K562 (cell line): ENCODE data around the gene NEK4. TPM values are rescaled to one million over a fixed set of nuclear protein-coding genes. Genes with fewer than 3 reads are reported as not detected.

Experiments used
- ATAC-seq: fragments of 200-7000 bp; cut with Tn5 transposase; 3 replicates; pipeline ENCODE4 v1.9.1; 2020; ENCODE audit warnings: moderate library complexity
- BruUV-seq: library from RNA; stranded (reverse); fragments of 400-500 nt; replicated peaks from 2 replicates; lab custom pipeline; 2021; lab: Mats Ljungman, UMichigan
- CTCF ChIA-PET: fragments of 300-600 bp; formaldehyde crosslinking; extraction: SDS; loops from one replicate; lab custom pipeline; 2021; ENCODE audit warnings: low intra/inter-chr PET ratio; lab: Yijun Ruan, JAX
- POLR2A ChIA-PET: fragments of 300-600, 350-650 bp; sonication (Branson Sonifier 250); formaldehyde crosslinking; extraction: SDS; loops from one replicate; lab custom pipeline; 2021; ENCODE audit warnings: antibody characterized with exemption, inconsistent platforms; lab: Yijun Ruan, JAX
- DNase-seq, 4 experiments: peaks; one replicate each; pipeline versions ENCODE4 v3.0.0 to v3.0.0-alpha.2; 2011 to 2018; ENCODE audit warnings: low spot score in 3 of 4, mixed read lengths in 3 of 4; ENCODE audit errors: extremely low read depth in 1 of 4
- FAIRE-seq: peaks from 2 replicates; lab custom pipeline; 2011; peaks lifted over from hg19 to GRCh38; lab: Jason Lieb, UNC
- H2AFZ ChIP-seq: 2 replicates; pipeline ENCODE4 v1.6.0; 2011; ENCODE audit warnings: low read depth, low read length, control low read depth, inconsistent platforms
- H3K27ac ChIP-seq: fragments of 200-600 bp; 3 replicates; pipeline ENCODE4 v1.8.0; 2011; ENCODE audit warnings: low read depth, mild to moderate bottlenecking, control low read depth, inconsistent platforms, low read length, moderate library complexity, mixed read lengths; ENCODE audit errors: extremely low read depth
- H3K27me3 ChIP-seq, 2 experiments: fragments of 300-600 bp in 1 of 2; 2 replicates in 1 of 2; 3 replicates in 1 of 2; pipeline versions ENCODE4 v1.6.0 to v1.8.0; 2011; ENCODE audit warnings: inconsistent platforms in 2 of 2, low read length in 2 of 2, mild to moderate bottlenecking in 1 of 2, mixed read lengths in 1 of 2, moderate library complexity in 1 of 2; ENCODE audit not compliant: control insufficient read depth in 2 of 2, insufficient read depth in 2 of 2
- H3K36me3 ChIP-seq: fragments of 300-600 bp; 3 replicates; pipeline ENCODE4 v1.8.0; 2011; ENCODE audit warnings: mild to moderate bottlenecking, low read length, inconsistent platforms; ENCODE audit not compliant: control insufficient read depth, insufficient read depth
- H3K4me1 ChIP-seq, 2 experiments: fragments of 200-600 bp in 1 of 2; replicated peaks in 1 of 2; 2 replicates in 1 of 2; 3 replicates in 1 of 2; pipeline versions ENCODE4 v1.5.1 to v1.8.0; 2011; ENCODE audit warnings: inconsistent platforms in 2 of 2, low read length in 2 of 2, mild to moderate bottlenecking in 1 of 2, mixed read lengths in 1 of 2, moderate library complexity in 1 of 2; ENCODE audit not compliant: control insufficient read depth in 2 of 2, insufficient read depth in 2 of 2
- H3K4me2 ChIP-seq: 2 replicates; pipeline ENCODE4 v1.6.1; 2011; ENCODE audit warnings: low read length, control low read depth, inconsistent platforms, mixed read lengths; ENCODE audit not compliant: insufficient read depth
- H3K4me3 ChIP-seq: fragments of 200-600 bp; sonication (generic), shearing (Covaris generic); 2 replicates; pipeline ENCODE4 v1.5.1; 2016; ENCODE audit warnings: control low read depth, inconsistent platforms
- H3K79me2 ChIP-seq: fragments of 200-600 bp; 3 replicates; pipeline ENCODE4 v1.8.0; 2011; ENCODE audit warnings: low read length, inconsistent platforms; ENCODE audit not compliant: control insufficient read depth, insufficient read depth
- H3K9ac ChIP-seq, 2 experiments: 2 replicates each; pipeline versions ENCODE4 v1.6.0 to v1.6.1; 2011; ENCODE audit warnings: low read depth in 2 of 2, low read length in 2 of 2, control low read depth in 1 of 2, inconsistent platforms in 1 of 2, mild to moderate bottlenecking in 1 of 2, mixed read lengths in 1 of 2; ENCODE audit not compliant: insufficient read depth in 1 of 2
- H3K9me1 ChIP-seq: one replicate; pipeline ENCODE4 v1.6.0; 2011; ENCODE audit warnings: inconsistent platforms, mild to moderate bottlenecking, low read length, moderate library complexity; ENCODE audit not compliant: control insufficient read depth, insufficient read depth
- H3K9me3 ChIP-seq: replicated peaks from 2 replicates; pipeline ENCODE4 v1.5.1; 2011; ENCODE audit warnings: low read depth, low read length, inconsistent platforms; ENCODE audit not compliant: control insufficient read depth, insufficient read depth
- H4K20me1 ChIP-seq: replicated peaks from 2 replicates; pipeline ENCODE4 v1.6.1; 2011; ENCODE audit warnings: low read length, inconsistent platforms, mixed read lengths; ENCODE audit not compliant: control insufficient read depth, insufficient read depth
- ETS2 ChIP-seq: IDR thresholded peaks from 2 replicates; pipeline ENCODE4 v1.6.1; 2016; ENCODE audit warnings: borderline replicate concordance, missing genetic modification characterization, mild to moderate bottlenecking, moderate library complexity, missing compliant biosample characterization; ENCODE audit not compliant: poor library complexity, severe bottlenecking
- LEF1 ChIP-seq: fragments of 450-650 bp; IDR thresholded peaks from 2 replicates; pipeline ENCODE4 v1.6.1; 2016; ENCODE audit warnings: mild to moderate bottlenecking
- MAFF ChIP-seq: IDR thresholded peaks from 2 replicates; pipeline ENCODE4 v1.6.1; 2012; ENCODE audit warnings: low read length, improper control_type of control experiment
- MAFK ChIP-seq: IDR thresholded peaks from 2 replicates; pipeline ENCODE4 v1.6.1; 2011; ENCODE audit warnings: low read length, improper control_type of control experiment
- MCM7 ChIP-seq, 2 experiments: fragments of 450-650 bp; IDR thresholded peaks; 2 replicates each; pipeline ENCODE4 v1.6.1; 2016 to 2018
- MIER1 ChIP-seq: fragments of 450-650 bp; IDR thresholded peaks from 2 replicates; pipeline ENCODE4 v1.6.1; 2016; ENCODE audit warnings: antibody characterized with exemption, mild to moderate bottlenecking, low read depth
- NCOA6 ChIP-seq: fragments of 450-650 bp; IDR thresholded peaks from 2 replicates; pipeline ENCODE4 v1.6.1; 2017; ENCODE audit warnings: mild to moderate bottlenecking
- RBFOX2 ChIP-seq: fragments of 200-400 bp; formaldehyde crosslinking; IDR thresholded peaks from 2 replicates; pipeline ENCODE4 v1.6.1; 2017; ENCODE audit warnings: low read depth, mild to moderate bottlenecking, low read length, moderate library complexity
- RHOXF2B ChIP-seq: fragments of 250-450 bp; sonication (Bioruptor Pico); conservative IDR thresholded peaks from 2 replicates; pipeline ENCODE4 v1.5.1; 2021
- SMAD3 ChIP-seq: fragments of 450-650 bp; formaldehyde crosslinking; conservative IDR thresholded peaks from 2 replicates; pipeline ENCODE4 v1.4.0; 2020; ENCODE audit warnings: mild to moderate bottlenecking
- SREBF2 ChIP-seq: sonication (generic); formaldehyde crosslinking; IDR thresholded peaks from 2 replicates; pipeline ENCODE4 v1.4.0; 2020; ENCODE audit warnings: mild to moderate bottlenecking, missing genetic modification reagents
- STAT5B ChIP-seq: fragments of 250-450 bp; sonication (Bioruptor Pico); IDR thresholded peaks from 2 replicates; pipeline ENCODE4 v1.8.0; 2021; ENCODE audit warnings: mild to moderate bottlenecking, inconsistent platforms
- ZBTB7A ChIP-seq: IDR thresholded peaks from 2 replicates; pipeline ENCODE4 v1.6.1; 2011; ENCODE audit warnings: low read depth, mild to moderate bottlenecking, low read length, moderate library complexity, borderline replicate concordance; ENCODE audit not compliant: control insufficient read depth
- ZBTB8A ChIP-seq: fragments of 450-650 bp; IDR thresholded peaks from 2 replicates; pipeline ENCODE4 v1.6.1; 2018; ENCODE audit warnings: mild to moderate bottlenecking, moderate library complexity; ENCODE audit not compliant: partially characterized antibody
- ZNF316 ChIP-seq: fragments of 450-650 bp; IDR thresholded peaks from 2 replicates; pipeline ENCODE4 v1.6.1; 2016
- ZNF324 ChIP-seq: fragments of 250-450 bp; sonication (Bioruptor Pico); IDR thresholded peaks from 2 replicates; pipeline ENCODE4 v1.4.0; 2020; ENCODE audit warnings: mild to moderate bottlenecking
- ZNF668 ChIP-seq: fragments of 250-450 bp; sonication (Bioruptor Pico); IDR thresholded peaks from 2 replicates; pipeline ENCODE4 v1.8.0; 2022; ENCODE audit warnings: mild to moderate bottlenecking, inconsistent platforms
- WGBS: fragments of 100-300 bp; shearing (Covaris generic); methylation state at CpG from one replicate; pipeline ENCODE4 v1.1.6; 2016; ENCODE audit warnings: low coverage, mixed read lengths; ENCODE audit not compliant: insufficient coverage; ENCODE audit errors: missing lambda C conversion rate; 5-methylcytosine and 5-hydroxymethylcytosine counted together
- in situ Hi-C: fragments of 300-500 bp; cut with MboI; formaldehyde crosslinking; loops from 4 replicates; pipeline ENCODE4 v1.15.0; 2018; ENCODE audit warnings: inconsistent platforms, mixed read lengths
- intact Hi-C: fragments of 100-400 bp; cut with micrococcal nuclease; formaldehyde crosslinking; loops from 2 replicates; pipeline ENCODE4 v1.14.2; 2022
- polyA plus RNA-seq, 8 experiments: library from polyadenylated mRNA; depleted of rRNA in 4 of 8; stranded (reverse) in 5 of 8; unstranded in 3 of 8; fragments of >200 nt; fragmentation: Nextera tagmentation in 2 of 8; fragmentation: Illumina TruSeq in 1 of 8; extraction: Ambion mirVana in 2 of 8; extraction: Trizol in 1 of 8; gene quantifications; 2 replicates each; pipeline versions ENCODE4 v1.2.1 to v1.2.3, GENCODE V29; 2011 to 2014; ENCODE audit warnings: inconsistent platforms in 1 of 8, missing spikeins in 1 of 8
- total RNA-seq, 7 experiments: library from RNA; depleted of rRNA in 6 of 7; stranded (reverse); fragments of >200 nt in 6 of 7; fragmentation: Illumina TruSeq in 2 of 7; extraction: Trizol in 2 of 7; gene quantifications; 2 replicates each; pipeline versions ENCODE4 v1.2.1 to v1.2.3, GENCODE V29; 2011 to 2021; ENCODE audit warnings: low replicate concordance in 1 of 7
- TF ChIP-seq, protein P1 (sequence below): fragments of 250-450 bp; sonication (Bioruptor Pico); IDR thresholded peaks from 2 replicates; pipeline ENCODE4 v1.4.0; 2020; ENCODE audit warnings: mild to moderate bottlenecking, moderate library complexity
- TF ChIP-seq, protein P2 (sequence below): IDR thresholded peaks from 2 replicates; pipeline ENCODE4 v1.6.1; 2014; ENCODE audit warnings: antibody characterized with exemption

Gene NEK4
- total and polyA plus RNA-seq, 9 of the 15 experiments (the other 6 are each of a cell fraction or from before 2014, with no cell fraction given), result 5.8 to 23.1 (median 16.6) TPM

DNA sequence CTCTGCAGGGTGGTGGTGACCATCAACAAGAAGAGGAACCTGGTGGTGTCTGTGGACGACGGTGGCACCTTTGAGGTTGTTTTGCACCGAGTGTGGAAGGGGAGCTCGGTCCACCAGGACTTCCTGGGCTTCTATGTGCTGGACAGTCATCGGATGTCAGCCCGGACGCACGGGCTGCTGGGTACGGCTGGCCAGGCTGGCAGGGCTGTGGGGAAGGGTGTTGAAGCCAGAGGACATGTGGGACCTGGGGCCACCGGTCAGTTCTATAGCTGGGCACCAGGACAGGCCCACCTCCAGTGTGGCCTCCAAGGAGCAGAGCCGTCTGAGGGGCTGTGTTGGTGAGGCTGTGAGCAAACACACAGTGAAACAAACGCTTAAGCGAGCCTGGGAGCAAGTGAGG lies 20.0 kb upstream of the NEK4 start:
- in situ Hi-C loops, result no loop called here
- Histone ChIP-seq H3K4me1 (peaks cover 0 to 11% of the 10 kb centered on the region in 2 experiments; a peak in 2 of 5 replicates), H3K4me2 (no peak overlapping the region), H3K79me2 (no peaks in the 10 kb centered on the region), H3K27ac (no peak overlapping the region), H2AFZ (no peak overlapping the region), H3K9me1 (no peaks in the 10 kb centered on the region), H3K9me3 (no peaks in the 10 kb centered on the region)
- FAIRE-seq, result no peak
- intact Hi-C loops, result no loop called here
- BruUV-seq, result no TSS peak
- POLR2A ChIA-PET, result no interaction called here
- no peak for ATAC-seq
- no peak for TF ChIP-seq MIER1
- TF ChIP-seq ETS2 (tag), result no peak
- TF ChIP-seq LEF1, result no peak
- TF ChIP-seq MCM7 (IDR thresholded peaks at IDR 0.05), result no peak
- TF ChIP-seq STAT5B, result no peak
- TF ChIP-seq ZBTB7A, result no peak
- TF ChIP-seq, protein P1, sequence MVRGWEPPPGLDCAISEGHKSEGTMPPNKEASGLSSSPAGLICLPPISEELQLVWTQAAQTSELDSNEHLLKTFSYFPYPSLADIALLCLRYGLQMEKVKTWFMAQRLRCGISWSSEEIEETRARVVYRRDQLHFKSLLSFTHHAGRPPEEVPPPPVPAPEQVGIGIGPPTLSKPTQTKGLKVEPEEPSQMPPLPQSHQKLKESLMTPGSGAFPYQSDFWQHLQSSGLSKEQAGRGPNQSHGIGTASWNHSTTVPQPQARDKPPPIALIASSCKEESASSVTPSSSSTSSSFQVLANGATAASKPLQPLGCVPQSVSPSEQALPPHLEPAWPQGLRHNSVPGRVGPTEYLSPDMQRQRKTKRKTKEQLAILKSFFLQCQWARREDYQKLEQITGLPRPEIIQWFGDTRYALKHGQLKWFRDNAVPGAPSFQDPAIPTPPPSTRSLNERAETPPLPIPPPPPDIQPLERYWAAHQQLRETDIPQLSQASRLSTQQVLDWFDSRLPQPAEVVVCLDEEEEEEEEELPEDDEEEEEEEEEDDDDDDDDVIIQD (CRISPR knock-in tag), result no peak
- TF ChIP-seq MAFF, result no peak
- TF ChIP-seq SMAD3 (CRISPR knock-in tag), result no peak
- TF ChIP-seq RHOXF2B, result no peak
- no peak for TF ChIP-seq RBFOX2
- TF ChIP-seq ZNF324 (CRISPR knock-in tag), result no peak
- TF ChIP-seq NCOA6, result no peak
- TF ChIP-seq ZNF316, result no peak
- TF ChIP-seq SREBF2 (CRISPR knock-in tag), result no peak
- no peak for TF ChIP-seq ZNF668 (CRISPR knock-in tag)
- TF ChIP-seq, protein P2, sequence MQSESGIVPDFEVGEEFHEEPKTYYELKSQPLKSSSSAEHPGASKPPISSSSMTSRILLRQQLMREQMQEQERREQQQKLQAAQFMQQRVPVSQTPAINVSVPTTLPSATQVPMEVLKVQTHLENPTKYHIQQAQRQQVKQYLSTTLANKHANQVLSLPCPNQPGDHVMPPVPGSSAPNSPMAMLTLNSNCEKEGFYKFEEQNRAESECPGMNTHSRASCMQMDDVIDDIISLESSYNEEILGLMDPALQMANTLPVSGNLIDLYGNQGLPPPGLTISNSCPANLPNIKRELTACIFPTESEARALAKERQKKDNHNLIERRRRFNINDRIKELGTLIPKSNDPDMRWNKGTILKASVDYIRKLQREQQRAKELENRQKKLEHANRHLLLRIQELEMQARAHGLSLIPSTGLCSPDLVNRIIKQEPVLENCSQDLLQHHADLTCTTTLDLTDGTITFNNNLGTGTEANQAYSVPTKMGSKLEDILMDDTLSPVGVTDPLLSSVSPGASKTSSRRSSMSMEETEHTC, result no peak
- no peak for TF ChIP-seq MAFK
- TF ChIP-seq ZBTB8A, result no peak
- TF ChIP-seq, all 486 proteins: peak for 0
- Histone ChIP-seq H4K20me1 (no peaks in the 10 kb centered on the region), H3K36me3 (no peaks in the 10 kb centered on the region), H3K27me3 (peaks cover 0 to 19% of the 10 kb centered on the region in 2 experiments; a peak in 2 of 5 replicates), H3K9ac (no peak overlapping the region), H3K4me3 (no peak overlapping the region)
- no peak for DNase-seq
- WGBS, result 14% methylated on average over 10 of the region's 13 CpGs
- CTCF ChIA-PET, result no interaction called here
